RWPE1 (cell line): ENCODE measurements around the gene CD40.

Experiments used
- CTCF ChIA-PET: fragments of 350-600 bp; sonication (Branson Sonifier 250); formaldehyde crosslinking; extraction: SDS; loops from one replicate; lab custom pipeline; 2021; lab: Yijun Ruan, JAX
- POLR2A ChIA-PET: fragments of 400-600 bp; formaldehyde crosslinking; extraction: SDS; loops from one replicate; lab custom pipeline; 2020; ENCODE audit warnings: antibody characterized with exemption; ENCODE audit not compliant: low non-redundant PET; lab: Yijun Ruan, JAX
- DNase-seq: peaks from one replicate; pipeline ENCODE4 v3.0.0; 2012; ENCODE audit warnings: low spot score
- H3K27ac ChIP-seq: fragments of 450-650 bp; 2 replicates; pipeline ENCODE4 v1.5.1; 2017
- TF ChIP-seq, protein P1 (sequence below): fragments of 450-650 bp; conservative IDR thresholded peaks from 2 replicates; pipeline ENCODE4 v1.5.1; 2017; ENCODE audit warnings: low read depth, mild to moderate bottlenecking

CD40 gene

DNA sequence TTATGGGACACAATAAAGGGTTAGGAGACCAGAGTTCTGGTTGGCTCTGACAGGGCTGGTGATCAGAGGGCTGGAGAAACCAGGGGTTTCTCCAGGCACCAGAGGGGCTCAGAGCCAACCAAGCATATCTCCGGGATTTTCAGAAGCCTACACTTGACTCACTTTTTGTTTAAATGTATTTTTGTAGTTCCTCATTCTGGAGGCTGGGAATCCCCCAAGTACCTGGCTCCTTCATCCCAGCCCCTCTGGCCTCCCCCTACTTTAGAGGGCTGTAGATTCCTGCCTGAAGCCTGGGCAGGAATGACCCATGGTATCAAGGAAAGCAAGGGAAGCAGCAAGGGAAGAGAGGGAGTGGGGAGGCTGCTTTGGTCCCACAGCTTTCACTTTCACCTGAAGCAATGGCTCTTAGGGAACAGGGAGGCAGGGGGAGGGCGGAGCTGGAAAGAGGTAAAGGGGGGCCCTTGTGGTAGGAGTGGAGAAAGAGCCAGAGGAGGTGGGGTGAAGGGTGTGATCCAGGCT lies 973 bp downstream of the CD40 start:
- ChIA-PET CTCF (interaction anchor here (0.8 to 2.4 kb wide), 5 partner anchors 9 to 230 kb away, joined by 3 to 8 read pairs (median 7); no protein-coding TSS in a partner anchor), POLR2A (no interaction called here)

DNA sequence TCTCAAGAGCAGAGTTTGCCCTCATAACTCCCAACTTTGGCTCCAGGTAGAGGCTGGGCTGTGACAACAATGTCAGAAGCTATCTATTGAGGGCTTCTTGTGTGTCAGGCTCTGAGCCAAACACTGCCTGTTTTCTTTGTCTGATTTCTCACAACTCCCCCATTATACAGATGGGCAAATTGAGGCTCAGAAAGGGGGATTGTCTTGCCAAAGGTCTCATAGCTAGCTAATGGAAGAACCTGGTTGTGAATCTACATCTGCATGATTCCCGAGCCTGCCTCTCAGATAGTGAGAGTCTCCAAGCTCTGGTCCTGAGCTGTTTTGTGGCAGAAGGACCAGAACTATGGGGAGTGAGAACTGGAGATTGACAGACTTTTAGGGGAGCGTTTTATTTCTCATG lies 1.4 kb downstream of the CD40 start:
- TF ChIP-seq, protein P1, sequence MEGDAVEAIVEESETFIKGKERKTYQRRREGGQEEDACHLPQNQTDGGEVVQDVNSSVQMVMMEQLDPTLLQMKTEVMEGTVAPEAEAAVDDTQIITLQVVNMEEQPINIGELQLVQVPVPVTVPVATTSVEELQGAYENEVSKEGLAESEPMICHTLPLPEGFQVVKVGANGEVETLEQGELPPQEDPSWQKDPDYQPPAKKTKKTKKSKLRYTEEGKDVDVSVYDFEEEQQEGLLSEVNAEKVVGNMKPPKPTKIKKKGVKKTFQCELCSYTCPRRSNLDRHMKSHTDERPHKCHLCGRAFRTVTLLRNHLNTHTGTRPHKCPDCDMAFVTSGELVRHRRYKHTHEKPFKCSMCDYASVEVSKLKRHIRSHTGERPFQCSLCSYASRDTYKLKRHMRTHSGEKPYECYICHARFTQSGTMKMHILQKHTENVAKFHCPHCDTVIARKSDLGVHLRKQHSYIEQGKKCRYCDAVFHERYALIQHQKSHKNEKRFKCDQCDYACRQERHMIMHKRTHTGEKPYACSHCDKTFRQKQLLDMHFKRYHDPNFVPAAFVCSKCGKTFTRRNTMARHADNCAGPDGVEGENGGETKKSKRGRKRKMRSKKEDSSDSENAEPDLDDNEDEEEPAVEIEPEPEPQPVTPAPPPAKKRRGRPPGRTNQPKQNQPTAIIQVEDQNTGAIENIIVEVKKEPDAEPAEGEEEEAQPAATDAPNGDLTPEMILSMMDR, result no peak
- CTCF ChIA-PET, result interaction anchor here (0.6 to 2.4 kb wide), 6 partner anchors 9 to 229 kb away, joined by 3 to 8 read pairs (median 6); no protein-coding TSS in a partner anchor
- POLR2A ChIA-PET, result no interaction called here
- no peak for DNase-seq
- peak overlapping the region; percentile 66; the same call in 1 of the 2 replicates for H3K27ac ChIP-seq

More for the DNA sequence above, 973 bp downstream of the CD40 start:
- peak; percentile 50 for DNase-seq
- TF ChIP-seq, protein P1, result no peak
- peak overlapping the region; percentile 66 for H3K27ac ChIP-seq

DNA sequence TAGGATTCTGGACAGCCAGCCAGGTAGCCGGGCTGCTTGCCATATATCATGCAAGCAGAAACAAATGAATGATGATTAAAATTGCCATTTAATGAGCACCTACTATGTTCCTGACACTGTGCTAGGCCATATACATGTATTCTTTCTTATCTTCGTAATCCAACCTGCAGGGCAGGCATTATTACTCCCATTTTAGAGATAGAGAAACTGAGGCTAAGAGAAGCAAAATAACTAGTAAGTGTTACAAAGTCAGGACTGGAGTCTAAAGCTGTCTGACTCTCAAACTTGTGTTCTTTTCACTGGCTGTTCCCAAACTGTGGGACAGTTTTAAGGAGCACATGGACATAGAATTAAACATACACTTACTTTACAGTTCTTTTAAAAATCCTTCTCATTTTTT lies 2.0 kb downstream of the CD40 start:
- ChIA-PET POLR2A (no interaction called here), CTCF (interaction anchor here (0.6 to 2.4 kb wide), 6 partner anchors 8 to 950 kb away, joined by 3 to 8 read pairs (median 6); partner anchors contain the start of gene SDC4)
- H3K27ac ChIP-seq, result no peak overlapping the region
- no peak for DNase-seq
- TF ChIP-seq, protein P1, result no peak

DNA sequence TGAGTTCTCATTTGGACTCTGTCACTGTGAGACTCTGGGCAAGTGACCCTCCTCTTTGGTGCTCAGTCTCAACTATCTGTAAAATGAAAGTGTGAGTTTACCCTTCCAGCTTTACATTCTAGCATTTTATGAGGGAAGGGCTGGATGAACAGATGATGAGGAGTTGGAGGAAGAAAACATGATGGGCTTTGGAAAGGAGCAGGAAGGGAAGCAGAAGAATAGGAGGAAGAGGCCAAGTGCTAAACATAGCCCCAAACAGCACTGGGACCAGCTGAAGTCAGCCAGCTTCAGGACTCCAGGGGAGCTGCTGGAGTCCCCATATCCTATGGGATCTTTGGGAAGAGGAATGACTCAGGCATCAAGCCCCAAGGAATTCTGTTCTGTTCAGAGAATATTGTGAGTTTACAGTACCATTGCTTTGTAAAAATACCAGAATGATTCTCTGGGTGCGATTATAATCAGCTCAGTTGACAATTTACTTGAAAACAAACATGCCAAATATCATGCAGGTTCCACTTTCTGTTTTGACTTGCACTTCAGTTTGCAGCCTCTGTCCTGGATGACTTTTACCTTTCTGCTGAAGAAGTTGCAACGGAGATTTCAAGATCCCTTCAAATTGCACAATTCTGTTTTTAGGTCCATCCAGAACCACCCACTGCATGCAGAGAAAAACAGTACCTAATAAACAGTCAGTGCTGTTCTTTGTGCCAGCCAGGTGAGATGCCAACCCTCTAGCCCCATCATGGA lies 3.2 kb downstream of the CD40 start:
- POLR2A ChIA-PET, result interaction anchor here (0.5 kb wide), 1 partner anchor 149 kb away, joined by 3 read pairs; the partner anchor contains the start of gene ZNF335
- no peak for DNase-seq
- H3K27ac ChIP-seq, result peak overlapping the region; percentile 49; the same call in 1 of the 2 replicates

DNA sequence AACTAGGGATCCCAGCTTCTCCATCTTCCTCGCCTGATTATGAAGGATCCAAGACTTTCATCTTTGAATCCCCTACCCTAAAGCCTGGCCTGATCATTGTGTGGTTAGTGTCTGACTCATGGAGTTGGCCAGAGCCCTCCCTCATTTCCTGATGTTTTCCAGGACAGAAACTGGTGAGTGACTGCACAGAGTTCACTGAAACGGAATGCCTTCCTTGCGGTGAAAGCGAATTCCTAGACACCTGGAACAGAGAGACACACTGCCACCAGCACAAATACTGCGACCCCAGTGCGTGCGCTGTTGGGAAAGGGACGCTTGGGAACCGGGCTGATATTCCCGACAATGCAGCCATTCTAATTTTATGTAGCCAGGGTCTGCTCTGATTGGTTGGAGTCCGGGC lies 4.0 kb downstream of the CD40 start:
- ChIA-PET POLR2A (no interaction called here), CTCF (interaction anchor here (0.6 to 1.7 kb wide), 2 partner anchors 11 to 593 kb away, joined by 4 to 7 read pairs; no protein-coding TSS in a partner anchor)
- peak overlapping the region; percentile 49 for H3K27ac ChIP-seq
- DNase-seq, result peak; percentile 90
- TF ChIP-seq, protein P1, result no peak

More for the DNA sequence above, 3.2 kb downstream of the CD40 start:
- TF ChIP-seq, protein P1, result no peak
- CTCF ChIA-PET, result interaction anchor here (0.6 kb wide), 2 partner anchors 243 to 594 kb away, joined by 3 to 4 read pairs; no protein-coding TSS in a partner anchor
